Activated CD8-positive, alpha-beta T cell treated with anti-CD3 and anti-CD28 coated beads, Interleukin-2, amount 10 ng/mL, durations not matched to agents 7 days and 5 days (primary cell): ENCODE data around the gene FCHSD2. TPM values are rescaled to one million over a fixed set of nuclear protein-coding genes. Genes with fewer than 3 reads are reported as not detected.
"Not testable (repeated sequence)": the region's sequence is repeated elsewhere in the genome, so short reads cannot be mapped to it uniquely, and the experiment has no call there.

Experiments
- ATAC-seq: fragments of 150-1000 bp; cut with Tn5 transposase; one replicate; pipeline ENCODE4 v1.10.0; 2021; ENCODE audit warnings: moderate library complexity
- CTCF ChIA-PET: fragments of 350-600 bp; sonication (Branson Sonifier 250); formaldehyde crosslinking; loops from one replicate; lab custom pipeline; 2021; ENCODE audit warnings: antibody characterized with exemption; lab: Charles Lee
- POLR2A ChIA-PET: fragments of 350-600 bp; sonication (Branson Sonifier 250); formaldehyde crosslinking; loops from one replicate; lab custom pipeline; 2021; ENCODE audit warnings: antibody characterized with exemption; lab: Charles Lee
- DNase-seq: peaks from one replicate; pipeline ENCODE4 v3.0.0-alpha.2; 2020
- H3K27ac Mint-ChIP-seq: one replicate; pipeline ENCODE4 v1.8.0; 2021; ENCODE audit warnings: mild to moderate bottlenecking, mixed read lengths
- H3K27me3 Mint-ChIP-seq: one replicate; pipeline ENCODE4 v1.8.0; 2021; ENCODE audit warnings: low read depth, mixed read lengths
- H3K36me3 Mint-ChIP-seq: one replicate; pipeline ENCODE4 v1.8.0; 2021; ENCODE audit warnings: low read depth, mixed read lengths
- H3K4me1 Mint-ChIP-seq: one replicate; pipeline ENCODE4 v1.8.0; 2021; ENCODE audit warnings: low read depth, mixed read lengths
- H3K4me3 Mint-ChIP-seq: one replicate; pipeline ENCODE4 v1.8.0; 2021; ENCODE audit warnings: mild to moderate bottlenecking, mixed read lengths
- H3K9me3 Mint-ChIP-seq: one replicate; pipeline ENCODE4 v1.8.0; 2022; ENCODE audit warnings: mixed read lengths; ENCODE audit not compliant: insufficient read depth
- total RNA-seq, 2 experiments: library from RNA; stranded (reverse); gene quantifications; one replicate each; pipeline ENCODE4 v1.2.3, GENCODE V29; 2021

The FCHSD2 gene
- total RNA-seq, 2 experiments from 2014 or later = 49.6 to 51.8 TPM

GRCh38 chr11:72871119-72871518 is 271.0 kb downstream of the FCHSD2 start:
- no peaks in the 10 kb centered on the region for H3K27me3 Mint-ChIP-seq
- POLR2A ChIA-PET = no interaction called here
- H3K36me3 Mint-ChIP-seq = peaks cover 45% of the 10 kb centered on the region
- DNase-seq (no peak), ATAC-seq (no peak)
- no peak overlapping the region for H3K27ac Mint-ChIP-seq
- H3K4me3 Mint-ChIP-seq = no peak overlapping the region
- peaks cover 18% of the 10 kb centered on the region for H3K4me1 Mint-ChIP-seq
- CTCF ChIA-PET = interaction anchor here (1.6 kb wide), 1 partner anchor 146 kb away, joined by 3 read pairs; no protein-coding TSS in a partner anchor
- H3K9me3 Mint-ChIP-seq = no peaks in the 10 kb centered on the region

- peak overlapping the region; percentile 31 for H3K27ac Mint-ChIP-seq
- H3K4me3 Mint-ChIP-seq = no peak overlapping the region
These were observed 272.3 kb downstream of the FCHSD2 start for GRCh38 chr11:72869831-72870230.

GRCh38 chr11:72867970-72868369 is 274.1 kb downstream of the FCHSD2 start:
- H3K4me1 Mint-ChIP-seq = peaks cover 18% of the 10 kb centered on the region
- no peak for DNase-seq
- peaks cover 41% of the 10 kb centered on the region for H3K36me3 Mint-ChIP-seq
- ChIA-PET POLR2A (no interaction called here), CTCF (interaction anchor here (1.1 to 1.2 kb wide), 2 partner anchors 275 to 439 kb away, joined by 3 read pairs; no protein-coding TSS in a partner anchor)
- no peaks in the 10 kb centered on the region for H3K9me3 Mint-ChIP-seq
- H3K4me3 Mint-ChIP-seq = no peak overlapping the region
- H3K27me3 Mint-ChIP-seq = no peaks in the 10 kb centered on the region
- H3K27ac Mint-ChIP-seq = no peak overlapping the region
- no peak for ATAC-seq

More at GRCh38 chr11:72869831-72870230, 272.3 kb downstream of the FCHSD2 start:
- Mint-ChIP-seq H3K27me3 (no peaks in the 10 kb centered on the region), H3K36me3 (peaks cover 42% of the 10 kb centered on the region), H3K4me1 (peaks cover 18% of the 10 kb centered on the region), H3K9me3 (no peaks in the 10 kb centered on the region)
- ATAC-seq (no peak), DNase-seq (no peak)
- CTCF ChIA-PET = interaction anchor here (1.6 kb wide), 1 partner anchor 145 kb away, joined by 3 read pairs; no protein-coding TSS in a partner anchor
- POLR2A ChIA-PET = interaction anchor here (0.6 kb wide), 1 partner anchor 418 kb away, joined by 3 read pairs; no protein-coding TSS in a partner anchor

GRCh38 chr11:72864702-72865655 is 277.1 kb downstream of the FCHSD2 start:
- H3K9me3 Mint-ChIP-seq = no peaks in the 10 kb centered on the region
- peaks cover 11% of the 10 kb centered on the region for H3K4me1 Mint-ChIP-seq
- ATAC-seq (no peak), DNase-seq (no peak)
- H3K27me3 Mint-ChIP-seq = no peaks in the 10 kb centered on the region
- POLR2A ChIA-PET = no interaction called here
- CTCF ChIA-PET = no interaction called here
- peaks cover 33% of the 10 kb centered on the region for H3K36me3 Mint-ChIP-seq
- H3K27ac Mint-ChIP-seq = no peak overlapping the region
- no peak overlapping the region for H3K4me3 Mint-ChIP-seq

- no peaks in the 10 kb centered on the region for H3K27me3 Mint-ChIP-seq
- H3K4me1 Mint-ChIP-seq = peaks cover 2% of the 10 kb centered on the region
- H3K9me3 Mint-ChIP-seq = no peaks in the 10 kb centered on the region
- DNase-seq = no peak
- POLR2A ChIA-PET = no interaction called here
- CTCF ChIA-PET = no interaction called here
- H3K27ac Mint-ChIP-seq = no peak overlapping the region
- no peak for ATAC-seq
- peaks cover 30% of the 10 kb centered on the region for H3K36me3 Mint-ChIP-seq
- no peak overlapping the region for H3K4me3 Mint-ChIP-seq
These were observed 278.2 kb downstream of the FCHSD2 start for GRCh38 chr11:72863916-72864315.

- ATAC-seq (no peak), DNase-seq (no peak)
- ChIA-PET POLR2A (interaction anchor here (0.7 kb wide), 1 partner anchor 254 kb away, joined by 6 read pairs; no protein-coding TSS in a partner anchor), CTCF (interaction anchor here (1.0 kb wide), 1 partner anchor 315 kb away, joined by 3 read pairs; no protein-coding TSS in a partner anchor)
- Mint-ChIP-seq H3K4me3 (no peak overlapping the region), H3K27me3 (no peaks in the 10 kb centered on the region), H3K36me3 (peaks cover 30% of the 10 kb centered on the region), H3K27ac (no peak overlapping the region), H3K4me1 (no peaks in the 10 kb centered on the region), H3K9me3 (no peaks in the 10 kb centered on the region)
These were observed 279.0 kb downstream of the FCHSD2 start for GRCh38 chr11:72863091-72863490.

- ATAC-seq (no peak), DNase-seq (no peak)
- Mint-ChIP-seq H3K27ac (no peak overlapping the region), H3K27me3 (no peaks in the 10 kb centered on the region), H3K36me3 (peaks cover 12% of the 10 kb centered on the region), H3K4me1 (no peaks in the 10 kb centered on the region), H3K9me3 (no peaks in the 10 kb centered on the region), H3K4me3 (no peak overlapping the region)
- ChIA-PET CTCF (interaction anchor here (1.9 kb wide), 1 partner anchor 318 kb away, joined by 5 read pairs; no protein-coding TSS in a partner anchor), POLR2A (no interaction called here)
These were observed 281.5 kb downstream of the FCHSD2 start for GRCh38 chr11:72860592-72860991.

GRCh38 chr11:72860010-72860409 is 282.1 kb downstream of the FCHSD2 start:
- ChIA-PET CTCF (interaction anchor here (1.9 kb wide), 1 partner anchor 318 kb away, joined by 5 read pairs; no protein-coding TSS in a partner anchor), POLR2A (no interaction called here)
- H3K9me3 Mint-ChIP-seq = no peaks in the 10 kb centered on the region
- H3K4me3 Mint-ChIP-seq = no peak overlapping the region
- no peak for DNase-seq
- peaks cover 12% of the 10 kb centered on the region for H3K36me3 Mint-ChIP-seq
- H3K27me3 Mint-ChIP-seq = no peaks in the 10 kb centered on the region
- no peak overlapping the region for H3K27ac Mint-ChIP-seq
- ATAC-seq = no peak
- H3K4me1 Mint-ChIP-seq = no peaks in the 10 kb centered on the region

- no peaks in the 10 kb centered on the region for H3K4me1 Mint-ChIP-seq
- ChIA-PET POLR2A (no interaction called here), CTCF (no interaction called here)
- ATAC-seq (no peak), DNase-seq (no peak)
- H3K27ac Mint-ChIP-seq = no peak overlapping the region
- H3K27me3 Mint-ChIP-seq = no peaks in the 10 kb centered on the region
- H3K4me3 Mint-ChIP-seq = no peak overlapping the region
- no peaks in the 10 kb centered on the region for H3K9me3 Mint-ChIP-seq
- H3K36me3 Mint-ChIP-seq = peaks cover 14% of the 10 kb centered on the region
These were observed 283.0 kb downstream of the FCHSD2 start for GRCh38 chr11:72859126-72859525.

- H3K27ac Mint-ChIP-seq, H3K4me1 Mint-ChIP-seq, H3K4me3 Mint-ChIP-seq, H3K27me3 Mint-ChIP-seq, H3K9me3 Mint-ChIP-seq, ATAC-seq, DNase-seq, POLR2A ChIA-PET: not testable (repeated sequence)
- peaks cover 11% of the 10 kb centered on the region for H3K36me3 Mint-ChIP-seq
- CTCF ChIA-PET = interaction anchor here (1.0 kb wide), 1 partner anchor 378 kb away, joined by 3 read pairs; no protein-coding TSS in a partner anchor
These were observed 283.9 kb downstream of the FCHSD2 start for GRCh38 chr11:72858267-72858666.

GRCh38 chr11:72856551-72857345 is 285.4 kb downstream of the FCHSD2 start:
- Mint-ChIP-seq H3K4me1 (no peaks in the 10 kb centered on the region), H3K27me3 (no peaks in the 10 kb centered on the region), H3K36me3 (peaks cover 11% of the 10 kb centered on the region), H3K9me3 (no peaks in the 10 kb centered on the region), H3K27ac (no peak overlapping the region), H3K4me3 (no peak overlapping the region)
- ATAC-seq = no peak
- CTCF ChIA-PET = no interaction called here
- no peak for DNase-seq
- POLR2A ChIA-PET = no interaction called here
